Loucy (cell line): Measurements from ENCODE around the gene FFAR1.
A peak's percentile ranks its signal among the peaks of the same experiment; 100 is the strongest.
"Not testable (repeated sequence)": the region's sequence is repeated elsewhere in the genome, so short reads cannot be mapped to it uniquely, and the experiment has no call there.

Source experiments
- H2AFZ ChIP-seq: fragments of 200-600 bp; sonication (generic); 2 replicates; pipeline ENCODE4 v1.6.0; 2016; ENCODE audit warnings: antibody characterized with exemption, mild to moderate bottlenecking, low read length, moderate library complexity
- H3F3A ChIP-seq: fragments of 200-600 bp; 2 replicates; pipeline ENCODE4 v1.6.0; 2016; ENCODE audit warnings: antibody characterized with exemption, low read depth, mild to moderate bottlenecking
- H3K27me3 ChIP-seq: fragments of 200-600 bp; sonication (generic); 2 replicates; pipeline ENCODE4 v1.6.1; 2014; ENCODE audit warnings: low read length, mild to moderate bottlenecking; ENCODE audit not compliant: insufficient read depth, poor library complexity, severe bottlenecking
- H3K36me3 ChIP-seq: fragments of 200-600 bp; sonication (generic); 2 replicates; pipeline ENCODE4 v1.6.1; 2016; ENCODE audit warnings: low read length; ENCODE audit not compliant: insufficient read depth
- H3K4me1 ChIP-seq: fragments of 200-600 bp; sonication (generic); 2 replicates; pipeline ENCODE4 v1.5.1; 2014; ENCODE audit warnings: low read length, mild to moderate bottlenecking; ENCODE audit not compliant: insufficient read depth, poor library complexity, severe bottlenecking
- H3K4me2 ChIP-seq: fragments of 200-600 bp; sonication (generic); 2 replicates; pipeline ENCODE4 v1.6.0; 2014; ENCODE audit warnings: antibody characterized with exemption, low read length, low read depth, mild to moderate bottlenecking; ENCODE audit not compliant: poor library complexity, severe bottlenecking
- H3K4me3 ChIP-seq: fragments of 200-600 bp; sonication (generic); 2 replicates; pipeline ENCODE4 v1.5.1; 2014; ENCODE audit warnings: low read length, mild to moderate bottlenecking, mixed read lengths; ENCODE audit not compliant: poor library complexity, severe bottlenecking
- H3K79me2 ChIP-seq: fragments of 200-600 bp; sonication (generic); 2 replicates; pipeline ENCODE4 v1.6.1; 2014; ENCODE audit warnings: low read length; ENCODE audit not compliant: insufficient read depth
- H3K9ac ChIP-seq: fragments of 200-600 bp; sonication (generic); 2 replicates; pipeline ENCODE4 v1.6.0; 2014; ENCODE audit warnings: mild to moderate bottlenecking, low read depth, low read length, moderate library complexity; ENCODE audit not compliant: poor library complexity, severe bottlenecking
- H3K9me2 ChIP-seq: fragments of 200-600 bp; sonication (generic); replicated peaks from 2 replicates; pipeline ENCODE4 v1.6.1; 2016; ENCODE audit warnings: low read depth, low read length, mixed read lengths
- H3K9me3 ChIP-seq: fragments of 200-600 bp; sonication (generic); 2 replicates; pipeline ENCODE4 v1.6.1; 2014; ENCODE audit warnings: mild to moderate bottlenecking, antibody characterized with exemption, low read length, low read depth; ENCODE audit not compliant: insufficient read depth
- H4K20me1 ChIP-seq: fragments of 200-600 bp; sonication (generic); 2 replicates; pipeline ENCODE4 v1.6.0; 2014; ENCODE audit warnings: antibody characterized with exemption, low read length, mild to moderate bottlenecking; ENCODE audit not compliant: insufficient read depth, poor library complexity, severe bottlenecking
- EZH2phosphoT487 ChIP-seq: fragments of 200-600 bp; IDR thresholded peaks from 2 replicates; pipeline ENCODE4 v1.6.1; 2018; ENCODE audit warnings: antibody characterized with exemption, mild to moderate bottlenecking, moderate library complexity, borderline replicate concordance
- TF ChIP-seq, protein P1 (sequence below): fragments of 200-600 bp; sonication (generic); conservative IDR thresholded peaks from 2 replicates; pipeline ENCODE4 v1.5.1; 2014; ENCODE audit warnings: mild to moderate bottlenecking, antibody characterized with exemption, low read length

FFAR1 gene

DNA sequence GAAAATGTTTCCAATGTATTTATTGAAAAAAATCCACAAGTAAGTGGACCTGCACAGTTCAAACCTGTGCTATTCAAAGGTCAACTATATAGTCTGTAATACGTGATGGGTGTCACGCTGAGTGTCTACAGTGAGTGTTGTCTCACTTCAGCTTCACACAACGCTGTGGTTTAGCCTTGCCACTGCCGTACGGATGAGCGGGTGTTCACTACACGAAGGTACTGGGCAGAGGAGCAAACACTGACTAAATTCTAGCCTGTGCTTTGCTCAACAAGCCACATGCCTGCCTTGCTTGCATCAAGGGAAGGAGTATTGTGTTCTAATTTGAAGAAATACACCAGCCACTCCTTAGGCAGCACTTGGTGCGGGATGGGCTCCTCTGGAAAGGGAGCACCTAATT is 7.2 kb downstream of the FFAR1 start:
- H3F3A ChIP-seq = no peaks in the 10 kb centered on the region
- no peak for TF ChIP-seq EZH2phosphoT487
- TF ChIP-seq, protein P1, sequence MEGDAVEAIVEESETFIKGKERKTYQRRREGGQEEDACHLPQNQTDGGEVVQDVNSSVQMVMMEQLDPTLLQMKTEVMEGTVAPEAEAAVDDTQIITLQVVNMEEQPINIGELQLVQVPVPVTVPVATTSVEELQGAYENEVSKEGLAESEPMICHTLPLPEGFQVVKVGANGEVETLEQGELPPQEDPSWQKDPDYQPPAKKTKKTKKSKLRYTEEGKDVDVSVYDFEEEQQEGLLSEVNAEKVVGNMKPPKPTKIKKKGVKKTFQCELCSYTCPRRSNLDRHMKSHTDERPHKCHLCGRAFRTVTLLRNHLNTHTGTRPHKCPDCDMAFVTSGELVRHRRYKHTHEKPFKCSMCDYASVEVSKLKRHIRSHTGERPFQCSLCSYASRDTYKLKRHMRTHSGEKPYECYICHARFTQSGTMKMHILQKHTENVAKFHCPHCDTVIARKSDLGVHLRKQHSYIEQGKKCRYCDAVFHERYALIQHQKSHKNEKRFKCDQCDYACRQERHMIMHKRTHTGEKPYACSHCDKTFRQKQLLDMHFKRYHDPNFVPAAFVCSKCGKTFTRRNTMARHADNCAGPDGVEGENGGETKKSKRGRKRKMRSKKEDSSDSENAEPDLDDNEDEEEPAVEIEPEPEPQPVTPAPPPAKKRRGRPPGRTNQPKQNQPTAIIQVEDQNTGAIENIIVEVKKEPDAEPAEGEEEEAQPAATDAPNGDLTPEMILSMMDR = no peak
- no peaks in the 10 kb centered on the region for H3K27me3 ChIP-seq
- no peak overlapping the region for H3K4me3 ChIP-seq
- no peaks in the 10 kb centered on the region for H3K9me2 ChIP-seq
- no peak overlapping the region for H2AFZ ChIP-seq
- H3K4me2 ChIP-seq = no peak overlapping the region
- H3K9me3 ChIP-seq = no peaks in the 10 kb centered on the region
- H3K79me2 ChIP-seq = no peaks in the 10 kb centered on the region
- H4K20me1 ChIP-seq = no peaks in the 10 kb centered on the region
- H3K36me3 ChIP-seq = no peaks in the 10 kb centered on the region
- H3K9ac ChIP-seq = no peak overlapping the region
- peaks cover 3% of the 10 kb centered on the region for H3K4me1 ChIP-seq

DNA sequence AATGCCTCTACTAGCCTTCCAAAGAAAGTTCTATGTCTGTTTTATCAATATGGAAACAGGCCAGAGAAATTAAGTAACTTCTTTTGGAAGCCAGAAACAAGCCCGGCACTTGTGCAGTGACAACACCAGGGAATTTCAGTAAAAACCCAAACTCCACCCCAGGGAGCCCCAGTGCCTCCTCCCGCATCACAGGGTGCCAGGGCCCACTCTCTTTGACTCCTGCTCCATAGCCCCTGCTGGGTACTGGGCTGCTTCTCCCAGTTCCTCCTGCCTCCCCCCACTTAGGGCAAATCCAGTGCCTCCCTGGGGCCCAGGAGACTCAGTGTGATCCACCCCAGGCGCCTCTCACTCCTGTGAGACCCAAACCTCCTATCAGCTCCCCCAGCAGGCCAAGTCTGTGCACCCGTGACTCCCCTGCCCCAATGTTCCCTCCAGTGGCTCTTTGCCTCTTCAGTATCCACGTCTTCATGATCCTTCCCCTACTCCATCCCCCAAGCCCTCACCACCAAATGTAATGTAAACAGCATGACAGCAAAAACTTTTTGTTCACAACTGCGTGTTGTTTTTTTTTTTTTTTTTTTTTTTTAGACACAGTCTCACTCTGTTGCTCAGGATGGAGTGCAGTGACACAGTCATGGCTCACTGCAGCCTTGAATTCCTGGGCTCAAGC is 8.2 kb downstream of the FFAR1 start:
- H3K36me3 ChIP-seq = no peaks in the 10 kb centered on the region
- H2AFZ ChIP-seq = no peak overlapping the region
- H3K4me3 ChIP-seq = no peak overlapping the region
- peaks cover 3% of the 10 kb centered on the region for H3K4me1 ChIP-seq
- H3K9me2 ChIP-seq = no peaks in the 10 kb centered on the region
- no peaks in the 10 kb centered on the region for H3K79me2 ChIP-seq
- no peaks in the 10 kb centered on the region for H3K27me3 ChIP-seq
- TF ChIP-seq, protein P1 = no peak
- no peak for TF ChIP-seq EZH2phosphoT487
- no peaks in the 10 kb centered on the region for H3K9me3 ChIP-seq
- no peak overlapping the region for H3K4me2 ChIP-seq
- H4K20me1 ChIP-seq = no peaks in the 10 kb centered on the region
- no peak overlapping the region for H3K9ac ChIP-seq
- no peaks in the 10 kb centered on the region for H3F3A ChIP-seq

DNA sequence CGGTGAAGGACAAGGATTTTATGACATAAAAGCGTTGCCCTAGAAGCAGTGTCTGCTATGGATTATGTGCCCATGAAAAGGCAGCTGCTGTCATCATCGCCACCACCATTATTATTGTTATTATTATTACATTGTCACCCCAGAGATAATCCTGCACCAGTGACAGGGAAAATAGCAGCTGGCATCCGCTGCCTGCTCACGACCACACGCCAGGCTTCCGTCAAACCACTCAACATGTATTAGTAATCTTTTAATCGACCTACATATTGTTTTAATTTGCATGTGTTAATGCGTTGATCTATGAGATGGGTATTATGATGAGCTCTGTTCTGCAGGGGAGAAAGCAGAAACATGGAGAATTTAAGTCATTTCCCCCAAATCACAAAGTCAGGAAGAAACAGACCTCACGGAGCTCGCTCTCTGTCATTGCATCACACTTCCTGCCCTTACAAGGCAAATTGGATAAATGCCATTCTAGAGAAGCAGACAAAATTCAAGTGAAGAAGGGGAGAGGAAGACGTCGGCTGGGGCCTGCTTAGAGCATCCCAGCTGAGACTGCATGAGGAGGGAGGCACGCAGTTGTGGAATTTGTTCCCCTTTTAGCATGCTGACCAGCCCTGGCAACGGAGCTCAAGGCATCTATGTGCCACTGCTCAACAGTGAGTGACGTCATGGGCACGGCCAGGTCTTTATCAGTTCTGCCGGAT is 10.3 kb downstream of the FFAR1 start, which contains the start of gene FFAR3:
Gene FFAR3 (plus strand): TSS at position 594 of the 707 bp plus-strand sequence. CDS start 431 bp downstream, outside the sequence.
- no peak within 1 kb of the TSS for H3K4me3 ChIP-seq
- TF ChIP-seq, protein P1 = no peak
- H3F3A ChIP-seq = no peaks in the 10 kb centered on the region
- no peaks in the 10 kb centered on the region for H3K79me2 ChIP-seq
- H3K9me2 ChIP-seq = no peaks in the 10 kb centered on the region
- no peak within 1 kb of the TSS for H3K4me2 ChIP-seq
- H3K9me3 ChIP-seq = no peaks in the 10 kb centered on the region
- H3K27me3 ChIP-seq = no peaks in the 10 kb centered on the region
- H2AFZ ChIP-seq = 0 out of 2 replicates have a peak within 1 kb of the TSS, but pooled peaks have one; percentile 41
- no peaks in the 10 kb centered on the region for H4K20me1 ChIP-seq
- H3K4me1 ChIP-seq = peaks cover 3% of the 10 kb centered on the region
- no peaks in the 10 kb centered on the region for H3K36me3 ChIP-seq
- no peak within 1 kb of the TSS for H3K9ac ChIP-seq

DNA sequence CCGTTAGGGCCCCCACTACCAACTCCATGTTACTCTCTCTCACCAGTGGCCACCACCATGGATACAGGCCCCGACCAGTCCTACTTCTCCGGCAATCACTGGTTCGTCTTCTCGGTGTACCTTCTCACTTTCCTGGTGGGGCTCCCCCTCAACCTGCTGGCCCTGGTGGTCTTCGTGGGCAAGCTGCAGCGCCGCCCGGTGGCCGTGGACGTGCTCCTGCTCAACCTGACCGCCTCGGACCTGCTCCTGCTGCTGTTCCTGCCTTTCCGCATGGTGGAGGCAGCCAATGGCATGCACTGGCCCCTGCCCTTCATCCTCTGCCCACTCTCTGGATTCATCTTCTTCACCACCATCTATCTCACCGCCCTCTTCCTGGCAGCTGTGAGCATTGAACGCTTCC is 11.1 kb downstream of the FFAR1 start:
- not testable (repeated sequence) for H3K79me2 ChIP-seq, H3K27me3 ChIP-seq, H3K9me3 ChIP-seq, H3K4me2 ChIP-seq, H3K9me2 ChIP-seq, H3K4me3 ChIP-seq, H3K9ac ChIP-seq, H3K36me3 ChIP-seq, H3F3A ChIP-seq, H2AFZ ChIP-seq, H3K4me1 ChIP-seq, H4K20me1 ChIP-seq

DNA sequence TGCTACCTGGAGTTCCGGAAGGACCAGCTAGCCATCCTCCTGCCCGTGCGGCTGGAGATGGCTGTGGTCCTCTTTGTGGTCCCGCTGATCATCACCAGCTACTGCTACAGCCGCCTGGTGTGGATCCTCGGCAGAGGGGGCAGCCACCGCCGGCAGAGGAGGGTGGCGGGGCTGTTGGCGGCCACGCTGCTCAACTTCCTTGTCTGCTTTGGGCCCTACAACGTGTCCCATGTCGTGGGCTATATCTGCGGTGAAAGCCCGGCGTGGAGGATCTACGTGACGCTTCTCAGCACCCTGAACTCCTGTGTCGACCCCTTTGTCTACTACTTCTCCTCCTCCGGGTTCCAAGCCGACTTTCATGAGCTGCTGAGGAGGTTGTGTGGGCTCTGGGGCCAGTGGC is 11.7 kb downstream of the FFAR1 start:
- not testable (repeated sequence) for H3K4me1 ChIP-seq, H2AFZ ChIP-seq, H3K27me3 ChIP-seq, H3K9me2 ChIP-seq, H3F3A ChIP-seq, H3K36me3 ChIP-seq, H3K79me2 ChIP-seq, H4K20me1 ChIP-seq, H3K4me2 ChIP-seq, H3K4me3 ChIP-seq, H3K9me3 ChIP-seq, H3K9ac ChIP-seq
